NCI-H1417 treated with DMSO at 0.1 percent for 48 hours (cell line): Measurements from ENCODE around the gene ABR.
"Not testable (repeated sequence)": the region's sequence is repeated elsewhere in the genome, so short reads cannot be mapped to it uniquely, and the experiment has no call there.

Experiments used
- DNase-seq: peaks from one replicate; lab custom pipeline; 2025; lab: John Stamatoyannopoulos, UW

The ABR gene

DNA sequence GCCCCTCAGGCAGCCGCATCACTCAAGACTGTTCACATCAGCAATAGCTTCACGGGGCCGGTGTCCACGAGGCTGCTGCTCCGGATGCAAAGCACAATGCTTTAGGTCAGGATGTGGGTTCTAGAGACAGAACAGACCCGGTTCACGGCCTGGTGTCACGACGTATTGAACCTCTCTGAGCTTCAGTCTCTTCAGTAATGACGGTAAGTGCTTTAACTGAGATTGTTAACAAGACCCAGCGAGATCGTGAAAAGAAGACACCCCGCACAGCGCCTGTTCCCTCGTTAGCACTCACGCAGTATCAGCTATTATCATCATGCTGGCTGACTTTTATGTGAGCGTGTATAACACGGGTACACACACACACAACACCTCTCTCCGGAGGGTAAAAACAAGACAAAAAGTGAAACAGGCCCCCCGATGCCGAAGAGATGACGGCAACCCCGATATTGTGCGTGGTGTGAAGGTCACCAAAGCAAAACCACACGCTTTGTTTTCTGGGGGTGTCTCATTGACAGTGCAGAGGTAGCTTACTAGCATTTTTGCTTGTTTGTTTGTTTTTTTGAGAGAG lies 21.4 kb upstream of the ABR start:
- DNase-seq = no peak

DNA sequence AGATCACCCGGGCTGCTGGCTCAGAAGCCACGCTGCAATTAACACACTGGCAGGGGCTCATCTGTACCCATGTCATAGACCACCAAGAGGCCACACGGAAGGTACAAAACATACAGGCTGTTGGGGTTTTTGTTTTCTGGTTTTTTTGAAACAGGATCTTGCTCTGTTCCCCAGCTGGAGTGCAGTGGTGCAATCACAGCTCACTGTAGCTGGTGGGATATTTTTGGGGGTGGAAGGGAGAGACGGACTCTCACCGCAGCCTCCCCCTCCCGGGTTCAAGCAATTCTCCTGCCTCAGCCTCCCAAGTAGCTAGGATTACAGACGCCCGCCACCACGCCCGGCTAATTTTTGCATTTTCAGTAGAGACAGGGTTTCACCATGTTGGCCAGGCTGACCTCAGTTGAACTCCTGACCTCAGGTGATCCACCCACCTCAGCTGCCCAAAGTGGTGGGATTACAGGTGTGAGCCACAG lies 19.5 kb upstream of the ABR start:
- not testable (repeated sequence) for DNase-seq

- DNase-seq = no peak
Measured at GRCh38 chr17:1197781-1198490, 18.2 kb upstream of the ABR start.

- DNase-seq = no peak
Measured at GRCh38 chr17:1197379-1197778, 17.6 kb upstream of the ABR start.

GRCh38 chr17:1196946-1197345 lies 17.2 kb upstream of the ABR start:
- no peak for DNase-seq

- no peak for DNase-seq
Measured at GRCh38 chr17:1192911-1193699, 13.3 kb upstream of the ABR start.

- DNase-seq = no peak
Measured at GRCh38 chr17:1190751-1191331, 11.1 kb upstream of the ABR start.

DNA sequence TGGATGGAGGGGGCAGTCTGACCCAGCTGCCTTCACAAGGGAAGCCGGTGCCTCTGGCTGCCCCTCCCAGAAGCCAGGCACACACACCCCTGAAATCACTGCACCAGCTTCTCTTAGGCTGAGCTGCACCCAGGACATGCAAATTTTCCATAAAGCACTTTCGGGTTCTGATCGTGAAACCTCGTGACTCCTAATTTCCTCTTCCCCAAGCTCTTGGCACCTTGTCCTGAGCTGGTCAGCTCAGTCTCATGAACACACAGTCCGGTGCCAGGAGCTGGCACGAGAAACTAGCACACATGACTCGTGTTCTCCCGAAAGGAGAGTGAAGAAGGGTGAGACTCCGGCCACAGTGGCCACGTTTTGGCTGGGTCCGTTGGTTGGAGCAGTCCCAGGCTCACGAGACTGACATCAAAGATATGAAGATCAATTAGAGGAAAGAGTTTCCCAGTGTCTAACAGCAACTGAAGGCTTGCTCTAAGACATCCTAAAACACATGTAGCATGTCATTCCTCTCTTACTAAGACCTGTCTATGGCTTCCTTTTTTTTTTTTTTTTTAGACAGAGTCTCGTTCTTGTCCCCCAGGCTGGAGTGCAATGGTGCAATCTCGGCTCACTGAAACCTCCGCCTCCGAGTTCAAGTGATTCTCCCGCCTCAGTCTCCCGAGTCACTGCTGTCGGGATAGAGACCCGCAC lies 9.2 kb upstream of the ABR start:
- DNase-seq = no peak

GRCh38 chr17:1186923-1187771 lies 7.4 kb upstream of the ABR start:
- DNase-seq = no peak

DNA sequence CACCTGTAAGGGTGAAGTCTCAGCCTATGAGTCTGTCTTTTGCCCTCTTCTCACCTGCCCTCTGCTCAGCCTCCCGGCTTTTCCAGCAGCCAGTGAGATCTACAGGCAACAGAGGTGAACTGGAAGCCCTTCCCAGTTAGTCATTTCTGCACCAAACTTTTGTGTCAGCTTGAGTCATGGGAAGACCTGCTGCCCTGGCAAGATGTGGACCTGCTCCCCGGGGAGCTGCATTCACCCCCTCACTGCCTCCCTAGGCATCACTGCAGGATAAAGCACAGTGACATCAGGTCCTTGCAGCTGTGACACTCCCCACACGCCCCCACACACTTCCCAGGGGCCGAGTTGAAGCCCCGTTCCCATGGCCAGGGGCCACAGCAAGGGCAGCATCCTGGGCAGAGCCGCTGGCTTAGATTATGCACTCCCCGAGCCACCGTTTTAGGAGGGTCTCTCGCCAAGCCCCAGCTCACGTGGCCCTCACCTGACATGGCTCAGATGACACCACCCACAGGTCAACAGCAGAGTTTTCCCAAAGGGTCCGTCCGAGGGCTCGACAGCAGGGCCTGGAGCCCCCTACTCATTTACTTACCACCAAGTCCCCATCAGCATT lies 6.5 kb upstream of the ABR start:
- no peak for DNase-seq

DNA sequence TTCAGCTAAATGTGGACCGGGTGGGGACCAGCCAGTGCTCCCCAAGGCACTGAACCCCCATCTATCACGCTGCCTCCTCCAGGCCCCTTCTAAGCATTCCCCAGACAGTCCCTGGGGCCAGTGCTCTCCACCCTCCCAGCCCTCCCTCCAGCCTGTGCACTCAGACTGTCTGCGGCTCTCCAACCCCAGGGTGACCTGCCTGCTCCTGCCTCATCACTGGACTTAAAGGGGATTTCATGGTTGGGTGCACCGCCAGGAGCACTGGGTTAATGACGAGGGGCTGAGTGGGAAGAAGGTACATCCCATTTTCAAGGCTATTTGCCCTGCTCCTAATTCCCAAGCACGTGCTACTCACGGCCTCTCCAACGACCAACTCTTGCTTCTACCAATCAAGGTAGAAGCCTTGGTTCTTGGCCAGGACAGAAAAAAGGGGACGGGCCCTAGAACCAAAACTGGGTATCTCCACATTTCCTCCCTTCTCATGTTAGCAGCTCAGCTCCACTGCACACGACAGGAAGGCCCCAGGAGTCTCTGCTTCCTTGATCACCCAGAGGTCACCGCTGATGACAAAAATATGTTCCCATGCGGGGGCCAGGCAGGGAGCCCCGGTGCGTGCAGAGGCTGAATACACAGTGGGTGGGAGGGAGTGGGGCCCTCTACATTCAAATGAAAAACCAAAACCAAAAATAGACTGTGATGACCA lies 3.5 kb upstream of the ABR start:
- DNase-seq = no peak

- no peak for DNase-seq
Measured at GRCh38 chr17:1182811-1183170, 3.0 kb upstream of the ABR start.

- DNase-seq = no peak
Measured at GRCh38 chr17:1181753-1182137, 2.0 kb upstream of the ABR start.

GRCh38 chr17:1180958-1181752 lies 1.4 kb upstream of the ABR start:
- DNase-seq = no peak

GRCh38 chr17:1179112-1179817 lies 516 bp downstream of the ABR start:
- DNase-seq = no peak

- DNase-seq = no peak
Measured at GRCh38 chr17:1177016-1177700, 2.6 kb downstream of the ABR start.

DNA sequence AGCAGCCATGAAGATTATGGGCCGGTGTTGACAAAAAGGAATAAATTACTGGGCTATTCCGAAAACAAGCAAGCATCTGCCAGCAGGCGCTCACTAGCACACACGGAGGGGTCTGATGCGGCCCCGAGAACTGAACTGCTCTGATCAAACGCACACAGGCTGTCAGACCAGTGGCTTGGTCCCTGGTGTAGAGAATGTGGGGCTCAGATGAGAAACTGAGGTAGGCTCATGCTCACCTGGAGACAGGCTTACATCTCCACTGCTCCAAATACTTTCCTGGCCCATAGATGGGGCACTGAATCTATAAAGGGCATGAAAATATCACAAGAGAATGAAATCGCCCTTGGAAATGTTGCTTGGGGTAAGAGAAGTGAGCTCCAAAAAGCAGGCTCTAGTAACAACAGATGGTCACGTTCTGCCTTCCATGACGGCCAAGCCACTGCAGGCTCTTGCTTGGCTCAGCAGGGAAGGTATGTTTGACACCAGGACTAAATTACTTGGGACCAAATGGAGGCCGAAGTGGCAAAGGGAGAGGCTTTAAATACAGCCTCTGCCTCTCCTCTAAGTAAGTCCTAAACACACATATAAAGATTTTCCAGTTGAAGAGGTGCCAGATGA lies 5.4 kb downstream of the ABR start:
- no peak for DNase-seq
